GM21367 (cell line): ENCODE measurements around the gene TTC39B.
"Not testable (repeated sequence)": the region's sequence is repeated elsewhere in the genome, so short reads cannot be mapped to it uniquely, and the experiment has no call there.

Experiments
- ATAC-seq: cut with Tn5 transposase; IDR thresholded peaks from one replicate; pipeline ENCODE4 v1.9.1; 2021; ENCODE audit not compliant: unreplicated experiment

TTC39B gene

DNA sequence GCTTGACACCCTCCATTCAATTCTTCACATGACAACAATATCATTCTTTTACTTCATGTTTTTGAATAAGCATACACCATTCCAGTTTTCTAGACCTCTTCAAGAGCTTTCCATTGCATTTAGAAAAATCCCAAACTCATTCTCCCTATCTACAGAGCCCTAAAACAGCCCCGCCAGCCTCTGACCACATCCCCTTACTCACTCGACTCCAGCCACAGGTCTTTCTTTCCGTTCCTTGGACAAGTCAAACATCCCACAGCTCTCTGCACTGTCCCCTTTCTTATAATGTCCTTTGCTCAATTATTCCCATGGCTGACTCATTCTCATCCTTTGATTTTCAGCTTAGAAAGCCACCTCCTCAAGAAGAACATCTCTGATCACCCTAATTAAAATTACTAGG, 38.2 kb downstream of the TTC39B start:
- ATAC-seq, result no peak

DNA sequence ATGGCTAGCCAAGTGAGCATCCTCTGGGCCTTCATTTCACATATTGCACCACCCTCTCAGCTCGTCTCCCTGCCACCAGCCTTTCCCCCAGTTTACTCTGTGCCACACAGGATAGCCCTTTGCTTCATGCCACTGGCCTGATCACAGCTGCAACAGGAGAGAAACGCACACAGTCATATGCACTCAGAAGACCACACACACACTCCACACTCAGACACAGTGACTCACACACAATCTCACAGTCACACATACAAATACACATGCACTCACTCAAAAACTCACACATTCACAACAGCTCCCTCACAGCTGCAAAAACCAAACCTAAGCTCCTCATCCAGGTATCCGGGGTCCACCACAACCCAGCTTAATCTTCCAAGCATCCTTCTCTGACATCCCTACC, 38.7 kb downstream of the TTC39B start:
- ATAC-seq, result no peak

DNA sequence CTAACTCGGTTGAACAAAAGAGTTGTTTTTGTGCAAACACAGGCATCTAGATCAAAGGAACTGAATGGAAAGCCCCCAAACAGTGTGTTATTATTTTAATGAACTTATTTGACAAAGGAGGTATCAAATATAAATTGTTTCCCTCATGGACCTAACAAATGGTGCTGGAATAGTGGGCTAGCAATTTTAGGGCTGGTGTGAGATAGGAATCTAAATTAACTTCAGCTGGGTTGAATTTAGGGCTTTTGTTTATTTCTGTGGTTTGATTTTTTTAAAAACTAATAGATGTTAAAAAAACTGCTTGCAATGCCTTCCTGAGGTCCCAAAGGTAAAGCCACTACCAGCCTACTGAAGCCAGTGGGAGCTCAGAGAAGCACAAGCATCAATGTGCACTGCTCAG, 42.1 kb downstream of the TTC39B start:
- no peak for ATAC-seq

DNA sequence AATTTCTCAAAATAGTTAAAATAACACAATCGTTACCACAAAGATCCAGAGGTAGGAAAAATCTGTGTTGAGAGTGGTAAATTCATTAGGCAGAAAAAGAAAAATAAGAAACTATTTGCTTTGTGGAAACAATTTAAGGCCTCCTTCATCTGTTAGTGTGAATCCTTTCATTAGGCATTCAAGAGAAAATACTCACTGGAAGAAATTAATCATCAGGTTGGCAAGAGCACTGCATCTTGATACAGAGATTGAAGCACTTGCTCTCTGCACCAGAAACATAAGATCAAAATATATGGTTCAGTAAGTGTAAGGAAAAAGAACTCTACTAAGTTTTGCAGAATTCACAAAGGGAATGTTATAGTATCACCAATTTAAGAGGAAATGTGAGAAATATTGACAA, 44.4 kb downstream of the TTC39B start:
- no peak for ATAC-seq

GRCh38 chr9:15256426-15256825, 50.6 kb downstream of the TTC39B start:
- no peak for ATAC-seq

DNA sequence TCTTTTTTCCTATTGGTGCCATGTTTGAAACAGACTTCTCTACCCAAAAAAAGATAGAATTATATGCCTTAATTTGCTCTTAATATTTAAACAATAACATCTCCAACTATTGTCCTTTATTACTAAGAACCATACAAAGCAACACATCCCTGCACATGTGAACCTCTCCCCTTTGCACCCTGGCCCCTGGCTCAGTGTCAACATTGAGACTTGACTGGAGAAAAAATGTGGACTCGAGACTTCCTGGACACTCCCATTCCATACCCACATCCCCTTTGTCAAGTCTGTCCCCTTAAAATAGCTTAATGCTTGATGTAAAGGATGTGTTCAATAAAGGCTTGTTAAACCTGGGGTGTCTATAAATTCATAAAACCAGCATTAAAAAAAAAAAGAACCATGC, 53.2 kb downstream of the TTC39B start:
- ATAC-seq, result no peak

- ATAC-seq, result no peak
These were observed 53.8 kb downstream of the TTC39B start for GRCh38 chr9:15253197-15253596.

- ATAC-seq, result no peak
These were observed 57.0 kb downstream of the TTC39B start for GRCh38 chr9:15249981-15250380.

DNA sequence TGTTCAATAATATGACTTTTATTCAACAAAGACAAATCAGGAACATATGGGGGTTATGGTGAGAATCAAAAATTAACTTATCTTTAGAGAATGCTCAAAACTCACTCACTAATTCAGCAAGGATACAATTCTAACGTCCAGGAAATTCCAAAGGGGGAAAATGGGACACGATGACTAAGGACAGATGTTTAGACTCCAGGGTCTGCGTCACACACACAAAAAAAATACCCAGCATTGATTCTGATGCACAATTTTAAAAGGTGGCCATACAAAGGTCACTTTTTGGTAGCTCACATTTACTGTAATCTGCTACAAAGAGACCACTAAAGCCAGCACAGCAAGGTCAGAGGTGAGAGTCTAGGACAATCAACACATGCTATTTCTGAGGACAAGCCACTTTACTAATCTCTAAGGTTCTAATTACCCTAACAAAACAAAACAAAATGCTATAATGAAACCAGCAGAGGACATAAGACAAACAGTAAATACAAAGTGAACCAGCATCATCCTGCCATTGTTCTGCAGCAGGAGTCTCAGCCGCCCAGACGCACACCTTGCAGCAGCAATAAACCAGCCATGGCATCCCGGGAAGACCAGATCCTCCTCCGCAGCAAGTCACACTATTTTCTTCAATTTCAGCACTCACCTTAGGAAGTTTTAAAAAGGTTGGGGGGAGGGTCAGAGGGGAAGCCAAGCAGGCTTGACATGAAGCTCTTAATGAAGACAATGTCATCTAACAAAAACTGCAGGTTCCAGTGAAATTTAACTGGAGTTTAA, 57.8 kb downstream of the TTC39B start:
- no peak for ATAC-seq

DNA sequence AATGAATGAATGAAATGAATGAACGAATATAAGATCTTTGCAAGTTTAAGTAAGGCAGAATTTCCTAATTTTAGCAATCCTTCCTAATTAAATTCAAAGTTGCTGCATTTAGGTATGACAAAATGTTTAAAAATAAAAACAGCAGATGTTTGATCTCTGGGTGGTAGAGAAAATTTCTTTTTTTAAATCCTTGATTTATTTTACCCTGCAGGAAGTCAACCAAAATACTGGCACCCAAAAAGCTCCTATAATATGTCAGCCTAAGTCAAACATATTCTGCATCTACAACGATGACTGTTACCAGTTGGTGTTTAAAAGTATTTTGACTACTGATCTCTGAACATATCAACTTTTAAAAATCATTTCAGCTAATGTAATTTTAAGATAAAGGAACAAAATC, 58.4 kb downstream of the TTC39B start:
- no peak for ATAC-seq

- no peak for ATAC-seq
These were observed 58.9 kb downstream of the TTC39B start for GRCh38 chr9:15248081-15248480.

DNA sequence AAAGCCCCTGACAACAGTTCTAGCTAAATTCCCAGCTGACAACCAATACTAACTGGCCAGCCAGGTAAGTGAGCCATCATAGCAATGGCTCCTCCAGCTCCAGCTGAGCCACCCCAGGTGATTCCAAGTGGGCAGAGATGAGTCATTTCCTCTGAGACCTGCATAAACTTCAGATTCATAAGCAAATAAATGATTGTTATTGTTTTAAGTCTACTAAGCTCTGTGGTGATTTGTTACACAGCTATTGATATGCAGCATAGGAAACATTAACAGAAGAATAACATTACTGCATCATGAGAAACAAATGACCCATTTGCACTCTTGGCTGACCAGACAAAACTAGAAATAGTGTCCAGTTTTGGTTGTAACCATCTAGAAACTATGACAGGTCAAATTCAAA, 60.3 kb downstream of the TTC39B start:
- ATAC-seq, result no peak

- no peak for ATAC-seq
These were observed 60.8 kb downstream of the TTC39B start for GRCh38 chr9:15246243-15246642.

GRCh38 chr9:15244001-15244441, 63.0 kb downstream of the TTC39B start:
- no peak for ATAC-seq

GRCh38 chr9:15243081-15243480, 63.9 kb downstream of the TTC39B start:
- ATAC-seq, result no peak

GRCh38 chr9:15240927-15241326, 66.1 kb downstream of the TTC39B start:
- no peak for ATAC-seq

DNA sequence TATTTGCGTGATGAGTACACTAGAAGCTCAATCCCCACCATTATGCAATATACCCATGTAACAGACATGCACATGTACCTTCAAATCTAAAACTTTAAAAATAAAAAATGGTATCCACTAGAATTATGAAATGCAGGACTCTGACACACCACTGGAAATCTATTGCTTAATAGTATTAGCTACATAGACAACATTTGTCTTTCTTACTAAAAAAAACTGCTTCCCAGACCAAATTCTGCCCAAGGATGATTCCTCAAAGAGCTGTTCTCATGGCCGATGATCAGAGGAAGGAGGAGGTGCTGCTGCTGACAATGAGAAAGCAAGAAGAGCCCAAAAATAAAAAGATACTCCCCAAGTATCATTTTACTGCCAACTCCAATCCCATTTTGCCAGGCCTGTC, 67.2 kb downstream of the TTC39B start:
- ATAC-seq, result no peak

GRCh38 chr9:15238646-15239045, 68.4 kb downstream of the TTC39B start:
- no peak for ATAC-seq

- no peak for ATAC-seq
These were observed 71.4 kb downstream of the TTC39B start for GRCh38 chr9:15235658-15236057.

GRCh38 chr9:15233941-15234490, 73.0 kb downstream of the TTC39B start:
- not testable (repeated sequence) for ATAC-seq

- not testable (repeated sequence) for ATAC-seq
These were observed 74.2 kb downstream of the TTC39B start for GRCh38 chr9:15232706-15233280.
